ENCODE results near the gene CLCN3.
"Not testable (repeated sequence)": the region's sequence is repeated elsewhere in the genome, so short reads cannot be mapped to it uniquely, and the experiment has no call there.

Gene CLCN3

DNA sequence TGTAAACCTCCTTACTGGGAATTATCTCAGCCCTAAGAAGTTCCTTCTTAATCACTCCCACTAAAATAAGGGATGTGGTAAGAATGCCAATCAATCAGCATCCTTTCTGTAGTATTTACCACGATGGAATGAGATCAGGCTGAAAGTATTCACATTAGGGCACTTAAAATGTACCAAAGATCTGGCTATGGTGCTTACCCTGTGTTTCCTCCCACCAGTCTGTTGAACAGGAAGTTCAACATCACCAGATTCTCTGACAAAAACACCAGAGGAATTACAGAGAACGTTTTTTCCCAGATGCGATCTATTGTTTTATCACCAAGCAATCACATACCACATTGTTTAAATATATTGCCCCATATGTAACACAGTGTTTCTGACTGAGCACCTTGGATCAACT lies 2.1 kb upstream of the CLCN3 start:
- peak; percentile 31 for DNase-seq

DNA sequence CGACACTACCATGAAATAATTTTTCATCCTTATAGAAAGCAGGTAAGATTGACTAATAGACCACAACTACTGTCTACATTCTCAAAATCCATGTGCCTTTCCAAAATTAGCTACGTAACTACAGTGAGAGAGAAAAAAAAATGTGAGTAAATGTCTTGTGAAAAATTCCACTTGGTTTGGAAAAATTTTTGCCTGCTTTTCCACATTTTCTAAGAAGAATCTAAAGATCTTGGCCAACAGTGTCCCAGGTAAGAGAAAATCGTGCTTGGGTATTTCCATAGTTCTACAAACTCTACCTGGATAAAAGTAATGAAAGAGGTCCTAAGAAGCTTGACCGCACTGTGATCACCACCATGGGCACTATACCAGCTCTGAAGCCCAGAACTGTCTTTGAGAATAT lies 1.4 kb upstream of the CLCN3 start:
- no peak for DNase-seq

DNA sequence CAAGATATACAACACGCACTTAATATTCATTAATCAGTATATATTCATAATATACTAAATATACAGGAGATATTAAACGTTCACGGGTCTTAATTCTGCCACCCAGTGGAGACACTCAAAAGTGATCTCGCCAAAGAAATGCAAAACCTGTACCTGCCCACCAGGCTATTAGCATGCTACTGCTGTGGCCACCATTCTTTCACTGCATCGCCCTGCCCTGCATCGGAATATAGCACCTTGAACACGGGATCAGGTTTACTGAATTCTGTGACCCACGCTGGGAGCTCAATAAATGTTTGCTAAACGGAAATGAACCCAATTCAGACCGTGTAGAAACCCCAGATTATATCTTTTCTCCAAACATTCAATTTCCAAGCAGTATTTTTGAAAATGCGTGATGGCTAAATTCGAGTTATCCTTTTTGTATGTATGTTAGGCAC lies 840 bp upstream of the CLCN3 start:
- peak; percentile 75 for DNase-seq

DNA sequence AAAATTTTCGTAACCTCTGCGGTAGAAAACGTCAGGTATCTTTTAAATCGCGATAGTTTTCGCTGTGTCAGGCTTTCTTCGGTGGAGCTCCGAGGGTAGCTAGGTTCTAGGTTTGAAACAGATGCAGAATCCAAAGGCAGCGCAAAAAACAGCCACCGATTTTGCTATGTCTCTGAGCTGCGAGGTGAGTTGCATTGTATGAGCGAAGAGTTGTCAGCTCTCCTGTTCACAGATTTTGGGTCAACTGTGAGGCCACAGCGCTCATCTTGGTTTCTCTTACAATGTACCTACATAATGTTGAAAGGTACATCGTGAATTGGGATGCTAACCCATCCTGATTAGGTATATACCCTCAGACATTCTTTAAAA lies 486 bp downstream of the CLCN3 start:
- peak; percentile 46 for DNase-seq

DNA sequence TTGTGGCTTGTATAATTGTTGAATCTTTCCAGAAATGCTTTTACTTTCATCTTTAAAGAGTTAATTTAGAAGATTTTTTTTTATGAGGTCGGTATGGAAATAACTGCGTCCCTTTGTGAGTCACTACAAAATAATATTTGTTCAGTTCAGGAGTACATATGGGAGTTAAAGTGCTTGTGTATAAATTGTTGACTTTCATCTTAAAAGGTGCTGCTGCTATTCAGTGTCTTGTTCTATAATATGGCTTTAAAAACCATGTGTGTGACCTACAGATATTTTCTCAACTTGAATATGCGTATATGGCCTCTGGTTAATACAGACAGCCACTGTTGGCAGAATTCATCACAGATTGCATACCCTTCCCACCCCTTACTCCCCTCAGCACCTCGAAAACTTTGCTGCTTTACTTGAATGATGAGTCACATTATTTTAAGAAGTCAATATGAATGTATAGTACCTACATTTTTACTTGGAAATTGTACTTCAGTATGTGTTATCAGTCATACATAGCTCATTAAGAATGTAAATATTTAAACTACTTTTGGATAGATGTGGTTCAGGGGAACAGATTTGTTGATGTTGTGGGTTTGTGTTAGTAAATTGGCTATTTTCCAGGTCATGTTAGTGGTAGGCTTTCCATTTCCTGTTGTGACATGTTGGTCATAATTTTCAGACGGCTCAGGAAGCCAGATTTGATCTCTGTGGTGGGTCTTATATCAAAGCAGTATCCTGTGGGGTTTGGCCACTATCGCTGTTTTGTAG lies 1.5 kb downstream of the CLCN3 start:
- peak; percentile 82 for DNase-seq

DNA sequence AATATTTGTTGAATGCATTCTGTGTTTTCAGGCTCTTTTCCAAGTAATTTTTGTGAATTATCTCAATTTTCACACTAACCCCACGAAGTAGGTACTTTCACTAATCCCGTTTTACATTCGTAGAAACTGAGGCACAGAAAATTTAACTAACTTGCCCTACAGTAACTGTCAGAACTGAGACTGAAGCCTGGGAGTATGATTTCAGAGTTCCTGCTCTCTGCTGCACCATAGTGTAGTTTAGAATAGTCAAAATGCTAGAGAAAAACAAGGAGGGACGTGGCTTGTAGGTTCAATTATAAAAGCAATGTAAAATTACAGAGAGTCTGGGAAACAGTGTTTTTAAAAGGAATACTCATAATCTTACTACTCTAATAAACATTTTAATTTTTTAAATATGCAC lies 2.2 kb downstream of the CLCN3 start:
- no peak for DNase-seq

DNA sequence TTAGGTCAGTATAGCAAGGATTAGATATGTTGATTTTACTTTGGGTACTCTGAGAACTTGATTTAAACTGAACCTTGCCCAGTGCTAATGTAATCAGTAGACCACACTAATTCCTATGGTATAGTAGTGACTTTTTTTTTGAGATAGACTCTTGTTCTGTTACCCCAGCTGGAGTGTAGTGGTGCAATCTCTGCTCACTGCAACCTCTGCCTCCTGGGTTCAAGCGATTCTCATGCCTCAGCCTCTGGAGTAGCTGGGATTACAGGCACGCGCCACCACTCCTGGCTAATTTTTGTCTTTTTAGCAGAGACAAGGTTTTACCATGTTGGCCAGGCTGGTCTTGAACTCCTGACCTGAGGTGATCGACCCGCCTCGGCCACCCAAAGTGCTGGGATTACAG lies 3.6 kb downstream of the CLCN3 start:
- not testable (repeated sequence) for DNase-seq

DNA sequence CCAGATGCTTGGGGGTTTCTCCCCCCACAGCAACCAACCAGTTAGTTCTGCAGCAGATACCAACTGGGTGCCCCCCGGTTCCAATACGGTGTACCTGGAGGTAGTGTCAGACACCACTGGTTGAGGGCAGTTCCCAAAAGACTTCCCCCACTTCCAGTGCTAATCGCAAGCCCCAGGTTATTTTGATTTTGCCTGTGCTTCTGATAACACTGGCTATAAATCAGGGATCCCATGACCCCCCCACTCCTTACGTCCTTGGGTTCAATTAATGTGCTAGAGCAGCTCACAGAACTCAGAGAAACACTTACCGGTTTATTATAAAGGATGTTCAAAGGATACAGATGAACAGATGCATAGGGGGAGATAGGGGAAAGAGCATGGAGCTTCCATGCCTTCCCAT lies 5.5 kb downstream of the CLCN3 start:
- no peak for DNase-seq

DNA sequence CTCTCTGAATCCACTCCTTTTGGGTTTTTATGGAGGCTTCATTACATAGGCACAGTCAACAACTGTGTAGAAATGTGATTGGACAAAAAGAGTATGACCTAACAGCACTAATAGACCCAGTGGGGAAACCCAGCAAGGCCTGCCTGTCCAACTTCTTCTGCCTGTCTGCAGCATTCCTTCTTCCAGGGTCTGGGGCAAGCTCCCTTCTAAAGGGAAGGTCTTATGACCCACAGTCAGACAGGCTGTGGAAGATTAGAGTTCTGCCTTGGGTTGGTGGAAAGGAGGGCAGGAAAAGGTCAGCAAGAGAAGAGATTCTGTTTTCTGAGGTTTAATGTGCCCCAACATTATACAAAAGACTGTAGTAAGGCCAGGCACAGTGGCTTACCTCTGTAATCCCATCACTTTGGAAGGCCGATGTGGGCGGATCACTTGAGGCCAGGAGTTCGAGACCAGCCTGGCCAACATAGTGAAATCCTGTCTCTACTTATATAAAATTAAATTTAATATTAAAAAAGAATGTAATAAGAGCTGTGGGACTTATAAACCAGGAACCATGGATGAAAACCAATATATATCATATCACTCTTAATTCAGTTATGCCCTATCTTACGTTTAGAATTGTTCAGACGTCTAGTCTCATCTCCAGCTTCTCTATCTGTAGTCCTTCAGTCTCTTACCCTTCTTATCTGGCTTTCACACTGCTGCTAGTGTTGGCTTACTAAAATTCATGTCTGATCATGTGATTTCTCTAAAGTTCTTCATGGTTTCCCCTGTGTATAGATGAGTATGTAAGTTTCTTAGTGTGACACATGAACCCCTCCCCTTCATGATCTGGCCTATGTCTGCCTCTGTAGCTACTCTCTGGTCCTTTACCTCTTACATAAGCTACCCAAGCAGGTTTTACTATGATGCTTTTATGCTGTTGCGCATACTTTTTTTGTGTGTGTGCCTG lies 6.2 kb downstream of the CLCN3 start:
- DNase-seq = no peak

DNA sequence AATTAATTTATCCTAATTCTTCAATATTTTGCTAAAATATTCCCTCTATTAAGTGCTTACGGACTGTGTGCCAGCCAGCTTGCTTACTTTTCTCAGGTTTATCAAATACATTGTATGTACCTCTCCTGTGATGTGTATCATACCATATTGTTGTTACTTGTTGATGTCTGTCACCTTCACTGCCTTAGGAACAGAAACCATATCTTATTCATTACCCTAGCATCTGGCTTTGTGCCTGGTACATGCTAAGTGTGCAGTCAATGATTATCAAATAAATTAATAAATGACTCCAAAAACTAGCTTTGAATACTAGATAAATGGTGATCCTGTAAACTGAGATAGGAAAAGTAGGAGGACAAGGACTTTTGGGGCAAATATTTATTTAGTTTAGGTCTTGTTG lies 6.9 kb downstream of the CLCN3 start:
- DNase-seq = no peak

DNA sequence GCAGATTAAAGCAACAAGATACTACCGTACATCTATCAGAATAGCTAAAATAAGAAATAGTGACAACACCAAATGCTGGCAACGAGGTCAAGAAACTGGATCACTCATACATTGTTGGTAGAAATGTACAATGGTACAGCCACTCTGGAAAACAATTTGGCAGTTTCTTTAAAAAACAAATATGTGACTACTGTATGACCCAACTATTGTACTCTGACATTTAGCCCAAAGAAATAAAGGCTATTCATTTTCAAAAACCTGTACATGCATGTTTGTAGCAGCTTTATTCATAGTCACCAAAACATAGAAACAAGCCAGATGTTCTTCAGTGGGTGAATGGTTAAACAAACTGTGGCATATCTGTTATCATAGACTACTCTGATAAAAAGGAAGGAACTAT lies 8.2 kb downstream of the CLCN3 start:
- no peak for DNase-seq

DNA sequence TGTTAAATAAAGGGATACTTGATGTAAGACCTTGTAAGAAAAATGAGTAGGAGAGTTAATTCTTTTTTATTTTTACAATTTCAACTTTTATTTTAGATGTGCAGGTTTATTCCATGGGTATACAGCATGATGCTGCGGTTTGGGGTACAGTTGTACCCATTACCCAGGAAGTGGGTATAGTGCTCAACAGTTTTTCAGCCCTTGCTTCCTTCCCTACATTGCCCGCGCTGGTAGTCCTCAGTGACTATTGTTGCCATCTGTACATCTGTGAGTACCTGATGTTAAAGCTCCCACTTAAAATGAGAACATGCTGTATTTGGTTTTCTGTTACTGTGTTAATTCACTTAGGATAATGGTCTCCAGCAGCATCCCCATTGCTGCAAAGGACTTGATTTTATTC lies 9.7 kb downstream of the CLCN3 start:
- no peak for DNase-seq

DNA sequence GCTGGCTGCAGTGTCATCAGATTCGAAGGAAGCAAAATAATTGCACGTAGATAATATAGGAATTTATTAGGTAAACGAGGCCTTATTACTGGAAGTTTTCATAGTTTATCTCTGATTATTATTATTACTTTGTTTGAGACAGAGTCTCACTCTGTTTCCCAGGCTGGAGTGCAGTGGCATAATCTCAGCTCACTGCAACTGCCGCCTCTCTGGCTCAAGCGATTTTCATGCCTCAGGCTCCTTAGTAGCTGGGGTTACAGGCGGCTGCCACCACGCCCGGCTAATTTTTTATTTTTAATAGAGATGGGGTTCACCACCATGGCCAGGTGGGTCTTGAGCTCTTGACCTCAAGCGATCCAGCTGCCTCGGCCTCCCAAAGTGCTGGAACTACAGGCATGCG lies 12.5 kb downstream of the CLCN3 start:
- no peak for DNase-seq

DNA sequence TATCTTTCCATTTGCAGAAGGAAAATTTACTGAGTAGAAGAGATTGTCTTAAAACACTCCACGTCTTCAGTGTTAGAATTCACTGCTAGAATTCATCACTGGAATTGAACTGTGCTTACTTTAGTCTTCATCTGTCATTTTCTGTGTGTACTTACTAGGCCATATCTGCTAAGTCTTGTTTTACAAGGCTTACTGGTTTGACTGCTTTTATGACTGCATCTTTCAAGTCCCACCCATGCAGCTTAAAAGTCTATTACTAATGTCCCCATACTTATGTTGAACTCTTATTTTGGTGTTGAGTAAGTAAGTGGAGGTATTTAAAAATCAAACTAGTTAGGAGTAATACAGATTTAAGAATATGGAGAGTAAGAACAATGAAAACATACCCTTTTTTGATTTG lies 14.6 kb downstream of the CLCN3 start:
- DNase-seq = no peak

DNA sequence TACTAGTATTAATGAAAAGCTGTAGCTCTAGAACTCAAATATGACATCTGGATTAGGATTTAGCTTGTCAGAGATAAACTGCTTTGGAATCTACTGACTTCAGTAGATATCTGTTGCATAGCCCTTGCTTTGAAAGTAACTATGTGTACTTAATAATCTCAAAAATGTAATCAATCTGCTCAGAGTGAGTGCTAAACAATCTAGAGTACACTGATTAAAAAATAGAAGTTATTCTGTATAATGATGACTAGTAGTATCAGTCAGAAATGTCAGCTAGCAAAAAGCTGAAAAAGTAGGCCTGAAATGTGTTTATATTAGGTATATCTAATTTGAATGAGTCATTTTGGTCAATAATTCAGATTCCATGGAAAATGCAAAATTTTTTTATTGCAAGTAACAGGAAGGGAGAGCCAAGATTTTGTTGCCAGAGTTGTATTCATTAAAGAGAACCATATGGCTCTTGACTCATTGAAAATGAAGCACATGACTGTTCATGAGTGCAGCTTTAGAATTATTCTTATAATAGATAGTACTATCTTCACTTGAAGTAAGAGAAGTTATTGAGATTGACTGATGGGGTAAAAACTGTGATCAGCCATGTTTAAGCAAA lies 20.0 kb downstream of the CLCN3 start:
- no peak for DNase-seq

DNA sequence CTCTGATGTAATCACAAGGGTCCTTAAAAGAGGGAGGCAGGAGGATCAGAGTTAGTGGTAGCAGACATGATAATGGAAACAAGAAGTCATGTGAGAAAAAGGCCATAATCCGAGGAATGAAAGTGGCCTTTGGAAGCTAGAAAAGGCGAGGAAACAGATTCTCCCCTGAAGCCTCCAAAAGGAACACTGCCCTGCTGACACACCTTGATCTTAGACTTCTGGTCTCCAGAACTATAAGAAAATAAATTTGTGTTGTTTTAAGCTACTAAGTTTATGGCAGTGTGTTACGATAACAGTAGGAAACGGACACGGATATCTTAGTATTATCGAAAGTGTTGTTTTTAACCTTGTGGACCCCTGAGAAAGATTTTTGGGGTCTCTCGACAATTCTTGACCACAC lies 24.4 kb downstream of the CLCN3 start:
- DNase-seq = no peak

DNA sequence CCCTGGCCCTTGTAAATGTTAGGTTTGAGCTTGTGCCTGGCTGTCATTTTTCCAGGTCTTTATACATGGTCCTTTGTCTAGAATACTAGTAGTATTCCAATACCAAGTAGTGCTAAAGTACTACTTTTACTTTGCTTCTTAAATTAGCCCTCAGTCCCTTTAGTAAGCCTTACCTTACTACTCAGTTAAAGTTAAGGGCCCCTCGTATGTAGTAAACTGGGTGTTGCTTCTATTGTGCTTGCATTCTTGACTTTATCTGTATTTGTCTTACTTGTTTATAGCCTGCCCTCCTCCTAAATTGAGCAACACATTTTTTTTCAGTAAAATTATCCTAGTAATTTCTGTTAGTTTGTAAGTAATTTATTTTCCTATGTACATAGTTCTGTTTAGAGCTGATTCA lies 25.2 kb downstream of the CLCN3 start:
- no peak for DNase-seq

DNA sequence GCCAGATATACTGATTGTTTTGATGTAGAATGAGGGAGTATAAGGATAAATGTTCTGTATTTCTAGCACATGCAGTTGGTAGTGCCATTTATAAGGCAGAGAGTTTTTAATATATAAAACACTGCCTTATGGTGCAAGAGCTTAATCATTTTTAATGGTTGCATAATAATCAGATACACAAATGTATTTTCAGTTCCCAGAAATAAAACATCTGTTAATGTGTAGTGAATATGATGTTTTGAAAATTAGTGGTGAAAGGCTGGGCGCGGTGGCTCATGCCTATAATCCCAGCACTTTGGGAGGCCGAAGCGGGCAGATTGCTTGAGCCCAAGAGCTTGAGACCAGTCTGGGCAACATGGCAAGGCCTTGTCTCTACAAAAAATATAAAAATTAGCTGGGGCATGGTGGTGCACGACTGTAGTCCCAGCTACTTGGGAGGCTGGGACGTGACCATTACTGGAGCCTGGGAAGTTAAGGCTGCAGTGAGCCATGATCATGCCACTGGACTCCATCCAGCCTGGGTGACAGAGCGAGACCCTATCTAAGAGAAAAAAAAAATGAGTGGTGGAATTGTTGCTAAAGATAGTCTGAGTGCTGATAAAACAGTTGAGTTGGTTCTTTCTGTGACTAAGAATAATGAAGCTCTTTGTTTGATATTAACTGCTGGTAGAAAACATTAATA lies 29.3 kb downstream of the CLCN3 start:
- no peak for DNase-seq

DNA sequence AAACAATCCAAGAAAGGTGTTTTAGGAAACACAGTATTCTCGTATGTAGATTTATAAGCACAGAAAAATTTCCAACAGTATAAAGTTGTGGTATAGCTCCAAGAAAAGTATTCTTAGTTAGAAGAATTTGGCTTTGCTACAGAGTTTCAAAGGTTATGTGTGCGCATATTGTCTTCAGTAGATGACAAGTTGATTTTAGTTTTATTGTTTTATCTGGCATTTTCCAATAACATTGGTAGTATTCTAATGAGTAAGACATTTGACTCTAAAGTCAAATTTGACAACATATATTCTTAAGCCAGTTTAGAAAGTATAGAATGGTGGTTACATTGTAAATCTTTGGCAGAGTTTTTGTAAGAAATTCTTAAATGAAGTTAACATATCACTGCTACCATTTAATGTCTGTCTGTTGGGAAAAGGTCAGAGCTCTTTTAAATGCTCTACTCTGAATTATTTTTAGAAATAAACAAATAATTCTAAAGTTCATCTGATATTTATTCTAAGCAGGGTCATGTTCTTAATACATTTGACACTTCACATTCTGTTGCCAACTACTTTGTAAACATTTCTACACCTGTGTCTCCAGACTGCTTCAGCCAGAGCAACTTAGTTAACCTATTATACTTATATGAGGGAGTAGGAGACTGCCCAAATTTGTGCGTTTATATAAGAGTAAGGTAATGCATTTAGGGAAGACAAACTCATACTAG lies 30.0 kb downstream of the CLCN3 start:
- DNase-seq = no peak

DNA sequence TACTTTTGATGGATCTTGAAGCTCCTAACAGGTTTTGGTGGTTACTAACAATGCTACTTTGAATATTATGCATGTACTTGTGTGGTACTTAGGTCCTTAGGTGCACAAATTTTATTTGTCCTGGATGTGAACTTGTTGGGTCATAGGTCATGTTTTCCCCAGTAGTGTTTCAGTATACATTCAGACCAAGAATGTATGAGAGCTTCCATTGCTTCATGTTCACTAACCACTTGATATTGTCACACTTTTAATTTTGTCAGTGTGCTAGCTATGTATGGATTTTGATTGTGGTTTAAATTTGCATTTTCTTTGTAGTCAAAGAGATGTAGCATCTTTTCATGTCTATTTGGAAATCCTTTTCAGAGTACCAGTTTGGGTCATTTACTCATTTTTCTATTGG lies 32.2 kb downstream of the CLCN3 start:
- DNase-seq = no peak

DNA sequence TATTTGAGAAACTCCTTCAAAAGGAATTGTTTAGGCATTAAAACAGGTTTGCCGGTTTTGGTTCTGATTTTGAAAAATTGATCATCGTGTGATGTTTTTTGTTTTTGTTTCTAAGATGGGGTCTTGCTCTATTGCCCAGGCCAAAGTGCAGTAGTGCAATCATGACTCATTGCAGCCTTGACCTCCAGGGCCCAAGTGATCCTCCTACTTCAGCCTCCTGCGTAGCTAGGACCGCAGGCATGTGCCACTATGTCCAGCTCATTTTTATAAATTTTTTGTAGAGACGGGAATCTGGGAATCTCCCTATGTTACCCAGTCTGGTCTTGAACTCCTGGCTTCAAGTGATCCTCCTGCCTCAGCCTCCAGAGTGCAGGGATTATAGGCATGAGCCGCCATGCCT lies 35.0 kb downstream of the CLCN3 start:
- DNase-seq = no peak

DNA sequence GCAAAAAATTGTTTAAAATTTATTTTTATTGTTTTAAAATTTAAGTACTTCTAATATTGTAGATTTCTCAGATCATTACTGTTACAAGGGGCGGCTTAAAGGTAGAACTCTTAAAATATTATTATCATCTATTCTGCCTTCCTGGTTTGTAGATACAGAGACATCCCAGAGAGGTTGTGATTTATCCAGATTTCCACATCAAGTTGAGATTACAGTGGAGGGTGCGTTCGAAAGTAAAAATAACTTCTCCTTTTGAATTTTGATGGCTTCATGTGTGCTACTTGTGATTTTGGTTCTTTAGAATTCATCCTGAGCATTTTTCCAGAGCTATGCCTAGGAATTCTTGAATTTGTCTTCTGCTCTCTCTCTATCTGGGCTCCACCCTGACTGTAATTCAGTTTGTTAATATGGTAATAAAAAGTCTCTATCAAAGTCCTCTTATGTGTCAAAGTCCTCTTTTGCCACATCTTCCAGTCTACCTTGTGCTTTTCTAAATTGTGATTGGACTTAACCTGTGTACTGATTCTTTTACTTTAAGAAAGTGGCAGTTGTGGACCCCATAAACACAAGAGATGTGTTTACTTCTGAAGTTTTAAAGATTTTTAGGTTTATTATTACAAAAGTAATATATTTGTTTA lies 37.2 kb downstream of the CLCN3 start:
- no peak for DNase-seq
